Glomerular visceral epithelial cell (primary cell): ENCODE measurements around the gene ZC3HAV1.
"Not testable (repeated sequence)": the region's sequence is repeated elsewhere in the genome, so short reads cannot be mapped to it uniquely, and the experiment has no call there.

Source experiments
- DNase-seq: peaks from one replicate; pipeline ENCODE4 v3.0.0-alpha.2; 2016; ENCODE audit errors: extremely low spot score

Gene ZC3HAV1

DNA sequence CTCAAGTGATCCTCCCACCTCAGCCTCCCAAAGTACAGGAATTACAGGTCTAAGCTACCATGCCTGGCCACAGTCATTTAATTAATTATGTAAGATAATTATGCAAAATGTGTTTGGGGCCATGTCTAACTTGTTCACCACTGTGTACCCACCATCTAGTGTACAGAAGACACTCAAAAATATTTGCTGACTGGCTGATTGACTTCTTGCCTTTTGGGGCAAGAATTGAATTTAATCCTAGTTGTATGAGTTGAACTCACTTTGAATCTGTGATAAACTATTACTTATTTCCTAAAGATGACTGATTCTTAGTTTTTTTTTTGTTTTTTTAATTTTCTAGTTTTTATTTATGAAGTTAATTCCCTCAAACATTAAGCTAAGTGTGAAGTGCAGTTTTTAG, 57.9 kb downstream of the ZC3HAV1 start:
- no peak for DNase-seq

DNA sequence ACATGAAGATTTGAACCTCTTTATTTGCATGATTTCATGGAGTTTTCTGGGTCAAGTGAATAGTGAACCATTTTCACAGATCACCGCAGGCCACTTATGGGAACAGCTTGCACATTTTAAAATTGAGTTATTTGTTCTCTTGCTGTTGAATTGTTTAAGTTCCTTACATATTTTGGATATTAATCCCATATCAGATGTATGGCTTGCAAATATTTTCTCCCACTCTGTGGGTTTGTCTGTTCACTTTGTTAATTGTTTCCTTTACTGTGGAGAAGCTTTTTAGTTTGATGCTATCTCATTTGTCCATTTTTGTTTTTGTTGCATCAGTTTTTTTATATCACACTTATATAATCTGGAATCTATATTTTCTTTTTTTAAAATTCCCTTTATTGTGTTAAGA, 59.6 kb downstream of the ZC3HAV1 start:
- DNase-seq, result no peak

DNA sequence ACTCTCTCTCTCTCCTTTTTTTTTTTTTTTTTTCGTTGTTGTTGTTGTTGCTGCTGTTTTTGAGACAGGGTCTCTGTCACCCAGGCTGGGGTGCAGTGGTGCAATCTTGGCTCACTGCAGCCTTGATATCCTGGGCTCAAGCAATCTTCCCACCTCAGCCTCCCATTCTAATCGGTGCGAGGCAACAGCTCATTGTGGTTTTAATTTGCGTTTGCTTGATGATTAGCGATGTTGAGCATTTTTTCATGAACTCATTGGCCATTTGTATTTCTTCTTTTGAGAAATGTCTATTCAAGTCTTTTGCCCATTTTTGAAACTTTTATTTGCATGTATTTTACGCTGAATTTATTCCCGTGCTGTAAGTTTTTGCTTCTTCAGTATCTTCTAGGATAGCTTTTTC, 60.4 kb downstream of the ZC3HAV1 start:
- no peak for DNase-seq

DNA sequence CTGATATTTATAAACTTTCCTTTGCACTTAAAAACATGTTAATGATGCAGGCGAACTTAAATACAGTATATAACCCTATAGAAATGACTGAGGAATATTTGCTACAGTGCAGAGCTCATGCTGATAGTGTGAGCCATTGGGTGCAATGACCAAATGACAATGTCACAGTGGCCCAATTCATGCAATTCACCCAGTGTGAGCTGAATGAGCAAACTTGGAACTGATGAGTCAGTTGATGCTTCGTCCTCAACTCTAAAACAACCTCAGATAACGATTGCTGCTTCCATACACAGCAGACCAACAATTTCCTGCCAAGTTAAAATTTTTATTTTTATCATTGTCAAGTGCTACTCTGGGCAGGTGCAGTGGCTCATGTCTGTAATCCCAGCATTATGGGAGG, 61.5 kb downstream of the ZC3HAV1 start:
- DNase-seq, result no peak

DNA sequence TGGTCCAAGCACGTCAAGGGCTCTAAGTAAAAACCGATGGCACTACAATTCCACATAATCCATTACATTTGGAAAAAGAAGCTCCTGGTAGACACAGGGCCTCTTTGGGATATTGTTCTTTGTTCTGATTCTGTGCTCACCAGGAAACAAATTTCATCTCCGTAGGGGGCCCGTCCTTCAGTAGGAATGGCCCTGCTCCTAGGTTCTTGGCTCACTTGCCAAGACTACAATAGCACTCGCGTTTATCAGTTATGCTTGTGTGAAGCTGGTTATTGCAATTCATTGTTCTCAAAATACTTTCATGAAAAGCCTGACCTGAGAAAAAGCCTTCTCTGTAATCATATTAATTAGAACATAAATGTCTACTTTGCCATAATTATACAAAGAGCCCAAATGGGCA, 63.4 kb downstream of the ZC3HAV1 start:
- DNase-seq, result no peak

DNA sequence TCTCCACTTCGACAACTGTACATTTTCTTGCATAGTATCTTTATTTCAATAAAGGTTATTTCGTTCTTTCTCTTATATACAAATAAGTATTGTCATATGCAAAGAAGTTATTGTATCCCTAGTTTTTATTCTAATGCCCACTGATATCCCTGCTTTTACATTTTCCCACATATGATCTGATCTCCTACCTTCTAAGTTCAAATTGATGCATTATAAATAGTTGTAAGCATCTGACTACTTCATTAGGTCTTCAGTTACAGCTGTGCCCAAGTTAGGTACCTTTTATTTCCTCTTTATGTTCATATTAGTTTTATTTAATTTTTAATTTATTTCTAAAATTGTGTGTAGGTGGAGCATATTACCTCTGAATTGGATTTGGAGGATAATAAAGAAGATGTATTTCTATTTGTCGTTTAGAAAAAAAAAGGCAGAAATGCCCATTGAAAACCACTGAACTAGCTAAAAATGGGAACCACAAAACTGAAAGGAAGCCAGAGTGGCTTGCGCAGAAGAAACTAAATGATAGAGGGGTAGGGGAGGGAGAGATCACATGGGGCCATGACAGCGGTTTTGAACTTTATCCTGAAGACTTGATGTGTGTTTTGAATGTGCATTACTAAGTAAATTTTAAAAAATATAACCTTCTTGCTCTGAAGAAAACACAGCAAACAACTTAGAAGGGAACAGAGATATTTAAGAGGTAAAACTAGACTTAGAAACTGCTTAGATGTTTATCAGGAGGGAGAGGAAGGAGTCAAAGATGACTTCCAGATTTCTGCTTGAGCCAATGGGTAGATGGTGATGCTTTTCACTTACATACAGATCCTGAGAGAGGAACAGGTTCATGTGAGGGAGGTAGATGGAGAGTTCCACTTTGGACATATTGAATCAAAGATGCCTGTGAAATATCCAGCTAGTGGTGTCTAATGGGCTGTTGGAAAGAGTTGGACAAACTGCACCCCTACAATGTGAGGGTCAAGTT, 64.4 kb downstream of the ZC3HAV1 start:
- no peak for DNase-seq

DNA sequence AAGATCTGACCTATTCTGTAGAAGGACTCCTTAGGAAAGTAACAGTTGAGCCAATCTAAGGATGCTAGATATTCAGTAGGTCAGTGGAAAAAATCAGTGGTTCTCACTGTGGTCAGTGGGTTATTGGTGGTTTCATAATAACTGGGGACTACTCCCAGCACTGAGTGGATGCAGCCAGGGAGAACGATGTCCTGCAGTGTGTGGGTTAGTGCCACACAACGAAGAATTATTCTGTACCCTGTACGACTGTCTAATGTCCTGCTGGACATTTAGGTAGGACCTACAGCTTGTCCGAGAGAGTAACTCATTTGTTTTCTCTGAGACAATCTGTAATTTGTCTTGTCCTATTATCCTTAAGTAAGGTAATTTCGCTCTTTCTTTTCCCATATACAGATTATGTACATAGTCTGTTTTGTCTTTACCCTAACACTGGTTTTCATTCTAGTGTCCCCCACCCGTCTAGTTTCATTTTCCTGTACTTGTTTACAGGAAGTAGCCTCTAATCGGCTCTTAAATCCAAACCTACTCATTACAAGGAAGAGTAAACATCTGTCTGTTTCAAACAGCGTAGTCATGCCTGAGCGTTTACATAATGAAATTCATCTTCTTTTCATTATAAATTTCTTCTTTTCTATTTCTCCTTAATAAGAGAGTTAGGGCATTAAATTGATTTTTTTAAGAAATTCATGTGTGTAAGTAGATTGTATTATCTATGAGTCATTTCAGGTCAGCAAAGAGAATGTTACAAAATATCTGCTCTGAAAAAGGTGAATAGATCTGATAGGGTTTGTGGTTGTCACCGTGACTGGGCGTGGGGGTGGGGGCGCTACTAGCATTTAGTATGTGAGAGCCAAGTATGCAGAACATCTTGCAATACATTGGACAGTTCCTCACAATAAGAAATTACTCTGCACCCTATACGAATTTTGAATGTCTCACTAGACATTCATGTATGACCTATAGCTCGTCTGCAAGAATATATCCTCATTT, 65.4 kb downstream of the ZC3HAV1 start:
- DNase-seq, result no peak

DNA sequence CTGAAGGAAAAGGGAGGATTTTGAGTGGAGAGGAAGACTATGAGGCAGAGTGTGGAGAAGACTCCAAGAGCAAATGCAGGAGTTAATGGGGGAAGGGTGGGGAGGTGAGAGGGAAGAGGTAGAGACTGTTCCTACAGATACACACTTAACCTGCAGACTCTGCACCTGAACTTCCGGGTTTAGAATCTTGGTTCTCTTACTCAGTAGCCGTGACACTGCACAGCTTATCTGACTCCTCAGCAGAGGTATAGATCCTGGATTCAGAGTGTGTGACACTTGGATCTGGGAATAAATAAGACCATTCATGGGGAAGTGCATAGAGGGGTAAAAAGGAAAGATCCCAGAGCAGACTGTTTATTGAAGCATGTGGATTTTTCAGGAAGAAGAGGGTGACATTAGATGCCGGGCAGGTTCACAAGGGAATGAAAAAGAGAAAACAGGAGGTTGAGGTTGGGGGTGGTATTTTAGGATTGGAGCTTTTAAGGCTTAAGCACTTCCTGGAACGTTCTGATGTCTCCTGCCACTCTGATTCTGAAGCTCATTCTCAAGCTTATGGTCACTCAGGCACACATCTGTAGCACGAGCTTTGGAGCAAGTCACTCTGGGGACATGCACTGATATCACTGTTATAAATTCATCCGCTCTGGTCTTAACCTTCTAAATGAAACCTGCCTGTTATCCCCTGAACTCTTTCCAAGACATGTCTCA, 68.0 kb downstream of the ZC3HAV1 start:
- no peak for DNase-seq

DNA sequence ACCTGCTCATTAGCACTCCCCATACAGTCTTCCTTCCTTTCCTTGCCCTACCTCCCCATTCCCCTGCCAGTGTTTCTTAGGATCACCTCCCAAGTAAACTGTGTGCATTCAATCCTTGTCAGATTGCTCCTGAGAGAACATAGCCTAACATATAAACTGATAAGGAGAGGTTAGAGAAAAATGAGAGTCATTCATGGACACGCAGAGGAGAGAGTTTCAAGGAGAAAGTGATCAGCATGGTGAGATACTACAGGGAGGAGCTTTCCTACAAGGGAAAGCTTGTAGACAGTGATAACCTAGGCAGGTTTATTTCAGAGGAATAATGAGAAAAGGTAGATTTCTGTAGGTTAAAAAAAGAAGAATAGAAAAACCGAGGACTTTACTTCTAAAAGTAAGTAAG, 70.8 kb downstream of the ZC3HAV1 start:
- DNase-seq, result no peak

DNA sequence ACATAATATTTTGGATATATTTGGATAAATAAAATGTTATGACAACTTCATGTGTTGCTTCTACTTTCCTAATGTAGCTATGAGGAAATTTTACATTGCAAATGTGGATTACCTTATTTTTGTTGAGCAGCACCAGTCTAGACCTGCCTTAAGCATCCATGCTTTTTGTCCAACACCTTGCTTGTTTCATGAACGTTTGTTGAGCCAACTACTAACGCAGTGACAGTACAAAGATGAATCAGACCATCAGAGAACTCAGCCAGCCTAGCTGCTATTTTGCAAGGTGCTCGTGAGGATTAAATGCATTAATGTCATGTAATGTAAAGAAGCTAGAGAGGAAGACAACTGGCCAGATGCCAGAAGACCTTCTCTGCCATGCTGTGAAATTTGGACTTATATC, 72.6 kb downstream of the ZC3HAV1 start:
- DNase-seq, result no peak

DNA sequence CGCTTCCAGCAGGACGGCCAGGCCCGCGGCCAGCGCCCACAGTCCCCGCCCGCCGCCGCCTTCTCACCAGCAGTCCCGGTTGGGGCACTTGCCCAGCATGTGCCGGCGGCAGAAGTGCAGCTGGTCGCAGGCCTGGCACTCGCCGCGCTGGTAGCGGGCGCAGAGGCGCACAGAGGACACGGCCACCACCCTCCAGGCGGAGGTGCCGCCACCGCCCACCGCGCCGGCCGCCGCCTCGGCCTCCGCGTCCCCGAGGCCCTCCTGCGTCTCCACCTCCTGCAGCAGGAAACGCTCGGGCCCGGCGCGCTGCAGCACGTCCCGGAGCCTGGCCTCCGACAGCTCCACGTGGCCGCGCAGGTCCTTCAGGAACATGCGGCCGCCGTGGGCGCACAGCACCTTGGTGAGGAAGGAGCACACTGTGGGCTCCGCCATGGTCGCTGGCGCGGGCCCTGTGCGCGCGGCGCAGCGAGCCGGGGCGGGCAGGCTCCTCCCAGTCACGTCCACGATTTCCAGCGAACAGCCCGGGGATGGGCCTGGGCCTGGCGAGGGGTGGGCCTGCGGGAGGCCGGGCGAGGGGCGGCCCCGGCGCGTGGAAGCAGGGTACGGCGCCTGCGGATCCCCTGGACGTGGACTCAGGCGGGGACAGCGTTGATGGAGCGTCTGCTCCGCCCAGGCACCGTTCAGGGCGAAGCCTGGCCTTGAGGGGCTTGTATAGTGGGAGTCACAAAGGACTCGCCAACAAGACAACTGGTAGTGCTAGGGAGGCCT, 73.8 kb downstream of the ZC3HAV1 start, which contains the start of gene ZC3HAV1L:
Gene ZC3HAV1L (minus strand): TSS at position 457 of the 768 bp plus-strand sequence. CDS start 25 bp downstream, at position 432.
- DNase-seq, result peak; percentile 50

DNA sequence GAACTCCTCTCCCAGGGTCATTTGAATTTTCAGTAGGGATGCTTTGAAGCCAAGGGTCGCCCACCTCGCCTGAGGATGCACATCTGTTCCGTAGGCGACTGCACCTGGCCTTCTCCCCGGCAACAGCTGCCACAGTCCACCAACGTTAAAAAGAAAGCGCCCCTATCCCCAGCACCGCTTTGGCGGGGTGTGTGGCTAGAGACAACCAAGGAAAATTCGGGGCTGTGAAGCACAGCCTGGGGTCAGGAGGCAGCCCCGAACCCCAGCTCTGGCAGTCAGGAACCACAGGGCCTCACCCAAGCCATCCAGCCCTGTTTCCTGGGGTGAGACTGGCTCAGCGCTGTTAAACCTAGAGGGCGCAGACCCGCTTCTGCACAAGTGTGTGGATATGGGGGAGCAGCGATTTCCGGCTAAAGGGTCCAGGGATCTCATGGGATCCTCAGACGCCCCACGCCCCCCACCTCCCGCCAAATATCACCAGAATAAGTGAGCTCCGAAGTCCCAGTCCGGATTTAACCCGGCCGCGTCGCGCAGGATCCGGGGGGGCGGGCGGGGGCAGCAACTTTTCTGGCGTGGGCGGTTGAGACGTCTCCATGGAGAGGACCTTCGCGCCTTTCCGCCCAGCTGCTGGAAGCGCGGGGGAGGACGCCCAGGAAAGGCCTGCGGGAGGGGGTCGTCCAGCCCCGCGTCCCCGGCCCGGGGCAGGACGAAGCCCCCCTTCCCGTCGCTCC, 74.5 kb downstream of the ZC3HAV1 start:
- DNase-seq, result peak; percentile 24

DNA sequence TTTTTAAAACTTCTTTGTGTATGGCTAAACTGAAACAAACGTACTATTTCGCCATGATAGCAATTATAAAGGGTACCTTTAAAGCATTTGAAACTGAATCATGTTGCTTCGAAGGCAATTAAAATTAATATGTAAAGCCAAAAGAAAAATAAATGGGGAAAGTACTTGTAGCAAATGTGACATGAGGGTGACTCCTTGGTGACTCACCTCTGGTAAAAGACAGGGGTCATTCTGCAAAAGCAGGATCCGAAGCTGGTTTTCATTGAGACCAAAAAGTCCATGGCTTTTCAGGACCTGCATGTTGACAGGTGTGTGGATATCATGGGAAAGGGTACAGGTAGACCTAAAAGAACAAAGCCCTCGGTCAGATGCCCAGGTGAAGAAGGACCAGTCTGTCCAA, 75.2 kb downstream of the ZC3HAV1 start:
- DNase-seq, result no peak

DNA sequence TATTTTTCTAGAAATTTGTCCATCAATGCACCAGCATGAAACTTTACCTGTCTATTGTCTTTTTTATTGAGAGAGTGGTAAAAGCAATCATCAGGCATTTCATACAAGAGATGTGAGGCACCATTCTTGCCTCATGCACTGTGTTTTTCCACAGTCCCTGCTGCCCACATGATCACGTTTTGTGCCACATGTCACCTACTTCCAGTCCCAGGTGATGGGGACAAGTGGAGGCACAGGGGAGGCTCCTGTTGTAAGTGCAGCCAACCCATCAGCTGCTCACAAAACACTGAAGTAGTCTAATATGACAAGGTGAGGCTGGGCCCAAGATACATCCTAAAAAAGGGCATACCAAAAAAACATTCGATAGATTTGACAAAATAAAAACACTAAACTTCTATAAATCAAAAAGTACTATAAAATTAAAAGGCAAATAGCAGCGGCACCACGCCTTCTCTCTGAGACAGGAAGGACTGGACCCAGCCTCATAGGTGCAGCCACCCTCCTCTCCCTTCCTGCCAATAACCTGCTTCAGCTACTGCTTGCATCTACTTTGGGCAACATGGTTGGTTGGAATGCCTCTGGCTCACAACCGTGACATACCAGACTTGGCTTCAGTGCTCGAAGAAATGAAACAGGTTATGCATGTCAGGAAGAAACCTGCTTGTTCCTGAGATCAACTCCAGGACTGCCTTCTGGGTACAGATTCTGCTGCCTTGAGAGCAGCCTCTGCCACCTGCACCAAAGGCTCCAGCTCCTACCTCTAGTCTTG, 76.0 kb downstream of the ZC3HAV1 start:
- DNase-seq, result no peak

DNA sequence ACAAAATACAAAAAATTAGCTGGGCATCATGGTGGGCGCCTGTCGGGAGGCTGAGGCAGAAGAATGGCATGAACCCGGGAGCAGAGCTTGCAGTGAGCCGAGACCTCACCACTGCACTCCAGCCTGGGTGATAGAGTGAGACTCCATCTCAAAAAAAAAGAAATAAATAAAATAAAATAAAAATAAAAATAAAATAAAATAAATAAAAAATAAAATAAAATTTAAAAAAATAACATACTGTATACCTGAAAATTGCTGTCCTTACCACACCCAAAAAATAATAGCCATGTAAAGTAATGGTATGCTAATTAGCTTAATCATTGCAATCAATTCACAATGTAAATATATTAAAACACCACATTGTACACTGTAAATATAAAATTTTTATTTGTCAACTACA, 77.0 kb downstream of the ZC3HAV1 start:
- DNase-seq, result no peak

DNA sequence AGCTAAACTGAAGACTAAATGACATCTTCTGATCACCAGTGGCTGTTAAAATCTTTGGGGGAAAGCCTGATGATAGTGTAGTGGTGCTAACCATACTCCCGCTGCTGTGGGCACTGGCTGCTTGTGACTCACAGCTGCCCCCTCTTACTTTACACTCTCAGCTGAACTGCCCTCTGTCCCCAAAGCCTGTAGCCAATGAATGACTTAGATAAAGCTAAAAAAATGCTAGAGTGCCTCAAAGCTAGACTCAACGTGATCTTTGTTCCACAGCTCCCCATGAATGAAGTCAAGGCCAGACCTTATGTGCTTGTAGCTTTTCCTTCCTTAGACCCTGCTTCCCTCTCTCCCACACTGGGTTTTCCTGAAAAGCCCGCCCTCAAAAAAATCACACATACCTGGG, 80.2 kb downstream of the ZC3HAV1 start:
- DNase-seq, result no peak

DNA sequence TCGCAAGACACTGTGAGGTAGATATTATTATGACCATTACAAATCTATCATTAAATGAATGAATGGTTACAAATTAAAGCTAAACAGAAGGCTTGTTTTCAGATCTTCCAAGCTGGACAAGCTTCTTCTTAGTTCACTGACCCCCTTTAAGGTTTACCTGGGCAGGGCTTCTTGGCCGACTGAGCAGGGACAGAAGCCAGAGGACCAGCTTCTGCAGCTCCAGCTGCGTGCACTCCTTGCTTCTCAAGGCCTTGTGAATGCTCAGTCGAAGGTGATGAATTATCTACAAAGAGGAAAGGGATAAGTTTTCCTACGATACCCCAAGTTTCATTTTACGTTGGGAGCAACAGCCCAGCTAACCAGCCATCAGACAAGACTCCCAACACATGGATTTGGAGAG, 83.0 kb downstream of the ZC3HAV1 start:
- no peak for DNase-seq

DNA sequence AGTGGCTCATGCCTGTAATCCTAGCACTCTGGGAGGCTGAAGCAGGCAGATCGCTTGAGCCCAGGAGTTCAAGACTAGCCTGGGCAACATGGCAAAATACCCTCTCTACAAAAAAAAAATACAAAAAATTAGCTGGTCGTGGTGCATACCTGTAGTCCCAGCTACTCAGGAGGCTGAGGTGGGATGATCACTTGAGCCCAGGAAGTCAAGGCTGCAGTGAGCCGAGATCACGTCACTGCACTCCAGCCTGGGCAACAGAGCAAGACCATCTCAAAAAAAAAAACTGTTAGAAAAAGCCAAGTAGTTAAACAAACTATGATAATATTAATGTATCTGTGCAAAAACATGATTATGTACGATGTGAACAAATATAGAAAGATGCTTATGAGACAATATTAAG, 83.7 kb downstream of the ZC3HAV1 start:
- DNase-seq, result not testable (repeated sequence)

DNA sequence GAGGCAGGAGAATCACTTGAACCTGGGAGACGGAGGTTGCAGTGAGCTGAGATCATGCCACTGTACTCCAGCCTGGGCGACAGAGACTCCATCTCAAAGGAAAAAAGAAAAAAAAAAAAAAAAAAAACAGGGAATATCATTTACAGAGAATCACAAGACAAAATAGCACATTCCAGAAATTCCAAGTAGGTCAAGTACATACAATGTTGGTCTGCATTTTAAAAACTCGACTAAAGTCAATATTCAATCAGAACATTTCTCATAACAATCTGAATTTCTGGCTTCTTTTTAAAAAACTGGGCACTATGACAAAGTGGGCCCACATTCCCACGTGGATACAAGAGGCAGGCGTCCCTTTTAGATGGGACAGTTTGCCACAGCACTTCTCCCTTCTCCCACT, 86.4 kb downstream of the ZC3HAV1 start:
- no peak for DNase-seq
